ENCODE measurements around the gene SERPINB6.

GRCh38 chr6:2977799-2978590 lies 6.6 kb upstream of the SERPINB6 start:
- no peak for TF ChIP-seq CTCF (IDR thresholded peaks at IDR 0.05)
- no peak for TF ChIP-seq EP300 (IDR thresholded peaks at IDR 0.05)

Data from tibial nerve (tissue), 4 donors.